Measurements from ENCODE around the gene AP1S2.

DNA sequence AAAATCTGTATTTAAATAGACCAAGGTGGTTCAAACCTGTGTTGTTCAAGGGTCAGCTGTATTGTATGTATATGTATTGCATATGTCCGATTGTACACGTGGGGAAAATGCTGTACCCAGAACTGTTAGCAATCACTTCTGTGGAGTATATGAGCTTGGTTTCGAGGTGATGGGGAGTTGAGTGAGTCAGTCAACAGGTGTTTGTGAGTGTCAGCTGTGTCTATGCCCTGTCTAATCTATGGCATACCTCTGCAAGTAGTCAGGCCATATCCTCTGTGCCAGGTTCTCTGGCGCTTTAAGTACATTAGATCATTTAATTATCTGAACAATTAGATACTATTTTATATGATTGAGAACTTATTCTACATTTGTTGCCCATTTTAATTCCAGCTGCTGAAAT, 56.9 kb downstream of the AP1S2 start:
- TF ChIP-seq, protein P1, sequence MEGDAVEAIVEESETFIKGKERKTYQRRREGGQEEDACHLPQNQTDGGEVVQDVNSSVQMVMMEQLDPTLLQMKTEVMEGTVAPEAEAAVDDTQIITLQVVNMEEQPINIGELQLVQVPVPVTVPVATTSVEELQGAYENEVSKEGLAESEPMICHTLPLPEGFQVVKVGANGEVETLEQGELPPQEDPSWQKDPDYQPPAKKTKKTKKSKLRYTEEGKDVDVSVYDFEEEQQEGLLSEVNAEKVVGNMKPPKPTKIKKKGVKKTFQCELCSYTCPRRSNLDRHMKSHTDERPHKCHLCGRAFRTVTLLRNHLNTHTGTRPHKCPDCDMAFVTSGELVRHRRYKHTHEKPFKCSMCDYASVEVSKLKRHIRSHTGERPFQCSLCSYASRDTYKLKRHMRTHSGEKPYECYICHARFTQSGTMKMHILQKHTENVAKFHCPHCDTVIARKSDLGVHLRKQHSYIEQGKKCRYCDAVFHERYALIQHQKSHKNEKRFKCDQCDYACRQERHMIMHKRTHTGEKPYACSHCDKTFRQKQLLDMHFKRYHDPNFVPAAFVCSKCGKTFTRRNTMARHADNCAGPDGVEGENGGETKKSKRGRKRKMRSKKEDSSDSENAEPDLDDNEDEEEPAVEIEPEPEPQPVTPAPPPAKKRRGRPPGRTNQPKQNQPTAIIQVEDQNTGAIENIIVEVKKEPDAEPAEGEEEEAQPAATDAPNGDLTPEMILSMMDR (IDR thresholded peaks at IDR 0.05; ENCODE audit: borderline replicate concordance, extremely low read depth, low read length, poor library complexity, severe bottlenecking) = no peak
- TF ChIP-seq EZH2 (IDR thresholded peaks at IDR 0.05; ENCODE audit: borderline replicate concordance, low read depth, low read length, severe bottlenecking) = no peak

Data from DND-41 (cell line).